GM18868 (cell line): Measurements from ENCODE around the gene CELA1.
"Not testable (repeated sequence)": the region's sequence is repeated elsewhere in the genome, so short reads cannot be mapped to it uniquely, and the experiment has no call there.

Experiments
- ATAC-seq: cut with Tn5 transposase; IDR thresholded peaks from one replicate; pipeline ENCODE4 v1.9.1; 2021; ENCODE audit warnings: mild to moderate bottlenecking, moderate library complexity; ENCODE audit not compliant: unreplicated experiment

CELA1 gene

DNA sequence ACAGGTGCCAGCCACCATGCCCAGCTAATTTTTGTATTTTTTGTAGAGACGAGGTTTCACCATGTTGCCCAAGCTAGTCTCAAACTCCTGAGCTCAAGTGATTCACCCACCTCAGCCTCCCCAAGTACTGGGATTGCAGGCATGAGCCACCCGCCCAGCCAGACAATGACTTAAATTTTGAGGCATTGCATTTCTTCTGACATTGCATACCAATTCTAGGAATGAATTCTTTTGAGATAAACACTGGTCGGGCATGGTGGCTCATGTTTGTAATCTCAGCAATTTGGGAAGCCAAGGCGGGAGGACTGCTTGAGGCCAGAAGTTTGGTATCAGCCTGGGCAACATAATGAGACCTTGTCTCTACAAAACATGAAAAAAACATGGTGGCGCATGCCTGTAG lies 2.5 kb upstream of the CELA1 start:
- no peak for ATAC-seq

DNA sequence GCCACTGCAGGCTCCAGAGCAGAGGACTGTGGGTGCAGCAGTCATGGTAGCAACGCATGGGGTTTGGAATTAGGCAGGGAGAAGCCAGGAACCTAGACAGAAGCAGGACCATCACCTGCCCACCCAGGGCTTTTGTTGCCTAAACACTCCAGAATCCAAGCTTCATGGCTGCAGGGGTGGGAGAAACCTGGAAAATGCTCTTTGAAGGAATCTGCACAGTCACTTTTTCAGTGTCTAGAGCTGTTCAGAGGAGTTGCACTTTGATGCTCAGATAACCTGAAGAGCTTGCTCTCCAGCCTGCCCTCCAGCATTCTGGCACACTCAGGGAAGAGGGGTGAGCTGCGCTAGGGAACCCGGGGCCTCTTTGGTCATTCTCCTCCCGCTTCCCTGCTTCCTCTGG lies 1.6 kb upstream of the CELA1 start:
- no peak for ATAC-seq

DNA sequence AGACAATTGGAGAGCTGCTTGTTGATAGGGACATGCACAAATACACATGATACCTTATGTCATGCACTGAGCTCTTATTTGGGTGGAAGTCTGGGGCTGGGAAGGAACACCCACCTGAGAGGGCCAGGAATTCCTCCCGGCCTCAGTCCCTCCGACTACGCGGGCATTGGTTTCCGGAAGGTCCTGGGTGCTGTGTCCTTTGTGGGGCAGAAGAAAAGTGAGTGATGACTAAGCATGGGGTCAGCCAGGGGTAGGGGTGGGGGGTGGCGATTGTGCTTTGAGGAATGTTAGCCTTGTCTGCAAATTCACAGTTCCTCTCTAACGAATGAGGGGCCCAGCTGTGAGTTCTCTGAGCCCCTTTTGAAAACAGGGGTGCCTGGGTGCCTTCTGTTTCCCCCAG lies 798 bp downstream of the CELA1 start:
- no peak for ATAC-seq

DNA sequence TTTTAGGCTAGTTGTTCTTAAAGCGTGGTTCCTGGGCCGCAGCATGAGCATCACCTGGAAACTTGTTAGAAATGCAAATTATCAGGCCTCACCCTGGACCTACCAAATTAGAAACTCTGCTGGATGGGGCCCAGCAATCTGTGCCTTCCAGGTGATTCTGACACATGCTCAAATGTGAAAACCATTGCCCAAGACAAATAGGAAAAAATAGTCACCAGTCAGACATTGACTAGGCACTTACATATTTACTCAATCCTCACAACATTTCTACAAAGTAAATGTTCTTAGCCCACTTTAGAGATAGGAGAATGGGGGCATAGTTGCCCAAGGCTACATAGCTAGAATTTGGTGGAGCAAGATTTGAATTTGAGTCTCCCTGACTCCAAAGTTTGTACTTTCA lies 3.3 kb downstream of the CELA1 start:
- no peak for ATAC-seq

DNA sequence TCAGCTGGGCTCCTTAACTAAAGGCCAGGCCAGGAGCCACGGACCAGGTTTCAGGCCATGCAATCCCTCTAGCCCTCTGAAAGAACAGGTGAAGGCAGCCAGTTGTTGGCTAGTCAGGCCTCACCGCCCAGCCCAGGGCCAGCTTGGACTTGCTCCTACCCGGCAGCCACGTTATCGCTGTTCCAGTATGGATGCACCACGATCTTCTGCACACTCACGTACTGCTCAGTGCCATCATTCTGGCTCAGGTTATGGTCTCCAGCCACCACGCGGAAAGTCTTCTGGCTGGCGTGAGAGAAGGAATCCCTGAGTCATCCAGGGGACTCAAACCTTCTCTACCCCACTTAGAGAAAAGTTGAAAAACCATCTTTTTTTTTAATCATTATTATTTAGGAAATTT lies 4.1 kb downstream of the CELA1 start:
- no peak for ATAC-seq

DNA sequence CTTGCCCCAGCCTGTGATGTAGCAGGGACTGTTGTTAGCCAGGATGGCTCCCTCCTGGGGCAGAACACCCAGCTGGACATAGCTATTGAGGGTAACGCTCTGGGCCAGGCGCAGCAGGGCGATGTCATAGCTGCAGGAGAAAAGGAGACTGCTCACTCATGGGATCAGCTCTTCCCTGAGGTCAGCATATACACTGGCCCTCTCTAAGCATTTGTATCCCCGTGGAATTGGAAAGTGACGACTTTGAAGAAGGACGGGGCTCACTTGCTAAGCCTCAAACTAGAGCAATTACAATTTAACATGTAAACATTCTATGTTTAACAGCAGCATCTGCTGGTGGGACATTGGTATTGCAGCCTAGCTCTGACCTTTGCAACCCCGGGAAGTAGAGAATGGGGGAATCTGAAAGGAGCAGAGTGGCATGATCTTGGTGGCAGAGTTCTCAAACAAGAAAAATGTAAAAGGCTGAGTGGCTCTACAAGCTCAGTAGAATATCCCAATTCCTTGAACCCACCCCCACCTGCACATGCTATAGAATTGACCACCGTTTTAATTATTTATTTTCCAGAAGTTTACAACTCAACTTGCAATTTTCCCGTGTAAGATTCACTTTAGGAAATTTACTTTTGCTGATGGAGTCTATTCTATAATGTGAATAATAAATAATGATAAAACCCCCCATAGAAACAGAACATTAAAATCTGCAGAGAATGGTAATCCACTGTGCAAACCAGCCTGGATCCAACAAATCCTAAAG lies 5.0 kb downstream of the CELA1 start:
- ATAC-seq: no peak

DNA sequence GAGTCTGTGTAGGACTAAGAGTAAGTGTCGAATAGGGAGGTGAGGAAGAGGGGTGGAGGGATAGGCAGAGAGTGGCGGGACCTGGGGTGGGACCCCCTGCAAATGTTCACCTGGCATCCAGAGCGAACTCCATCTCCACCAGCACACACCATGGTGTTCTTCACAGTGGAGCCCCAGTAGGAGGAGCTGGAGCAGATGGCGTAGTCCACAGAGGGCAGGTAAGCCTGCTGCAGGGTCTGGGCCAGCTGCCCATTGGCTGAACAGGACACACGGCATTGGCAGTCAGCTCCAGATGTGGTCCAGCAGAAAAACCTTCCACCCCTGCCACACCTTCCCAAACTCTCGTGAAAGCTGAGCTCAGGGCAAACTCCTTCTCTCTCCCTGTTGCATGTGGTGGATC lies 6.7 kb downstream of the CELA1 start:
- ATAC-seq: no peak

DNA sequence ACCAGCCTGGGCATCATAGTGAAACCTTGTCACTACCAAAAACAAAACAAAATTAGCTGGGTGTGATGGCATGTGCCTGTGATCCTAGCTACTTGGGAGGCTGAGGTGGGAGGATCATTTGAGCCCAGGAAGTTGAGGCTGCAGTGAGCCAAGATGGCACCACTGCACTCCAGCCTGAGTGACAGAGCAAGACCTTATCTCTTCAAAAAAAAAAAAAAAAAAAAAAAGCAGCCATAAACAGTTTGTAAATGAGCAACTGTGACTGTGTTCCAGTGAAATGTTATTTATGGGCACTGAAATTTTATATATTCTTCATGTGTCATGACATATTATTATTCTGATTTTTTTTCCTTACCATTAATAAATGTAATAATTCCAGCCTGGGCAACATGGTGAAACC lies 9.1 kb downstream of the CELA1 start:
- not testable (repeated sequence) for ATAC-seq

DNA sequence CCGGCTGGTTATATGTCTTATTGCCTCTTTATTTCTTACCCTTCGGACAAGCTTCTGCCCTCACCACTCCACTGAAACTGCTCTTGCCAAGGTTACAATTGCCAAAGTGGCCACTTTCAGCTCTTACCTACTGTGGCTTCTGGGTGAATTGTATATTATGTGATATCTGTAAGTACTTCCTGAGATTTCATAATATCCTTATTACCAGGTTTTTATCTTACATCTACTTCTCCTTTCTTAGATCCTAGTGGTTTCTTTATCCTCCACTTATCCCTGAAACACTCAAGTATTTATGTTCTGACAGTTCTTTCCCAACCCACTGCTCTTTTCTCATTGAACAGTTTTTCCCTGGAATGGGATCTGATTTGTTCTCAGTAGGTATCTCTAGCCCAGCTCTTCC lies 10.5 kb downstream of the CELA1 start:
- ATAC-seq: no peak

DNA sequence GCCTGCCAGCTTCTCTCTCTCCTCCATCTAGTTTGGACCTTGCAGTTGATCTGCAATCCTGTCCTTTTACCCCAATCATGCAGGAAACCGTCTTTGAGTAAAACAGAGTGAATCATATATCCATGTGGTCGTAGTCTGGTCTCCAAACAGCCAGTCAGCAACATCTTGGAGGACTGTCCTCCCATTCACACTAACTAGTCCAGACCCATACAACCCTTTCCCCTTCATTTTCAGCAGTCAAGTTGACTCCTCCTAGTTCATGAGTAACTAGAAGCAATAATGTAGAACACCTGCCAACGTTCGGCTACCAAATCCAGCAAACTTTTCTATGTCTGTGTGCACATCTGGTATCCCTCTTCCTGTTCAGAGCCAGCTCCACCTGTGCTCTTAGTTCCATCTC lies 11.7 kb downstream of the CELA1 start:
- no peak for ATAC-seq

DNA sequence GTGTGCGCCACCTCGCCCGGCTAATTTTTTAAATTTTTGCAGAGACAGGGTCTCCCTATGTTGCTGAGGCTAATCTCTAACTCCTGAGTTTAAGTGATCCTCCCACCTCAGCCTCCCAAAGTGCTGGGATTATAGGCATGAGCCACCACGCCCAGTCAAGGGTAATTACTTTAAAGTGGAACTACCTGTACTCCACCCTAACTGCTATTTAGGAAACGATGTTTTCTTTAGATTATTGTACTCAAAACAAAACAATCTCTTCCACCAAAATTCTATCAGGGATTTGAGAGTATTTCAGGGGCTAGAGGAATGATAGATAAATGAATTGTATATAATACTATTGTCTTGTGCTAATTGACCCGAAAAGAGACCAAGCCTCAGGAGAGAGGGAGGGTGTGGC lies 12.9 kb downstream of the CELA1 start:
- ATAC-seq: no peak

DNA sequence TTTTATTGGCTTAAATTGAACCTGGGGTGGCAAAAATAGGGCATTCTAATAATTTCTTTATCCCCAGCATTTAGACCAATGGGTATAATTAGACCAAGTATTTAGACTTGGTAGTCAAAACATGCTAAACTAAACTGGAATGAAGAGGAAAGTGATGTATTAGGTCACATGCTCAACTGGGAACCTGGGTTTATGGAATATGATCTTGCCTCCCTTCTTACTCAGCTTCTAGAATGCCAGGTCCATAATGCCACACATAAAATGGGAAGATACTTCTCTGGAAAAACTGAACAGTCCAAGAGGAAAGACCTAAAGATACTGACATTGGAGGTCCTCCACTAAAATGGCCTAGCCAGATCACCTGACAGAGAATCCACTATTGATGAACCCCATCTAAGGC lies 16.3 kb downstream of the CELA1 start:
- no peak for ATAC-seq

DNA sequence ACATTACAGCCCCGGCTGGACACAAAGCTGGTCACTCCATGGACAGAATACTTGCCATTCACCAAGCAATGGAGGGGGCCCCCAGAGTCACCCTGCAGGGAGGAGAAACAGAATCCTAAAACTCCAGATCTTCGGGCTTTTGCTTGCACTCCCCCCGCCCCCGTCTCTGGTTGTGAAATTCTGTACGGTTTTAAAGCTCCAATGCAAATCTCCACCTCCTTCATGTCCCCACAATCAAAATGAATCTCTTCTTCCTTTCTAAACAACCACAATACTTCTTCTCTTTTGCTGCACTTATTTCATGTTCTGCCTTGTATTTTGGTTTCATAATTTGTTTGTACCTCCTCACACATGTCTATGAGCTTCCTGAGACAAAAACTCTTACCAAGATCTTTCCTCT lies 16.7 kb downstream of the CELA1 start:
- ATAC-seq: no peak

DNA sequence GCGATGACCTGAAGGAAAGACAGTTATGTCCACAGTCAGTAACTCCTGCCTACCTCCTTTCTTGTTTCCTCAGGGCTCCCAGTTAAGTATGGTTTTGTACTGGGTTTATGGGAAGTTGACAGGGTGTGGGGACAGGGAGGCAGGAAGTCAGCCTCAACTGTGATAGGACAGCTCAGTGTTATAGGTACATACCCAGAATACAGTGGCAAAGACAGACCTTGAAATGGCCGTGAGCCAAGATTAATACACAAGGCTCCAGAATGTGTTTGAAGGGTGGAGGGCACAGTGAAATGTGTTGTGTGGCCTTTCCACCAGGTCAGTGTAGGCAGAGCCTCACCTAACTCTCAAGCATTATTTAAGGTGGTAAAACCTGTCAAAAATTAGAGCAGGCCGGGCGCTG lies 17.9 kb downstream of the CELA1 start:
- ATAC-seq: no peak

DNA sequence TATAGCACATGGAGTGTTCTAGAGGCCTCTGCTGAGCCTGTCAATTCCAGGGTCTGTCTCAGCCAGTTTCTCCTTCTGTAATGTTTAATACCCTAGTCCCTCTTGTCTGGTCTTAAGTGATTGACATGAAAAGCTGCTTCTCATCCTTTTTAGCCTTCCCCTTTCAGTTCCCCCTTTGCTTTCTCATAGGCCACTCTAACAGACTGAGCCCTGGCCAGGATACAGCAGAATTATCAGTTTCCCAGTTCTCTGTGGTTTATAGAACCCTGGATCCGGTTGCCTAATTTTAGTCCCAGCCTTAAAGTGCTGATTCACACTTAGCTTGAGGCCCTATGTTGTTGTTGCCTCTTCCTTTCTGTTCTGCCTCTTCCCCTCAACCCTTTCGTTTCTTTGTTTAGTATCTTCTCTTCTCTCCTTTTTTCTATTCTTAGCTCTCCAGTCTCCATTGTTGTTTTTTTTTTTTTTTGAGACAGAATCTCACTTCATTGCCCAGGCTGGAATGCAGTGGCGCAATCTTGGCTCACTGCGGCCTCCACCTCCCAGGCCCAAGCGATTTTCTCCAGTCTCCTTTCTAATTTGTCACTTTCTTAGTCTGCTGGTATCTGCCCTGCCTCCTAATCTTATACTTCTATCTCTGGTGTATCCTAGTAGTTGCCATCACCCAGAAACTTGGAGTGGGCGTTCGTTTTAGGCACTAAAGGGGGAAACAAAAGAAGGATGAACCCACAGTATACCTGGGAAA lies 19.6 kb downstream of the CELA1 start:
- ATAC-seq: peak; percentile 58

DNA sequence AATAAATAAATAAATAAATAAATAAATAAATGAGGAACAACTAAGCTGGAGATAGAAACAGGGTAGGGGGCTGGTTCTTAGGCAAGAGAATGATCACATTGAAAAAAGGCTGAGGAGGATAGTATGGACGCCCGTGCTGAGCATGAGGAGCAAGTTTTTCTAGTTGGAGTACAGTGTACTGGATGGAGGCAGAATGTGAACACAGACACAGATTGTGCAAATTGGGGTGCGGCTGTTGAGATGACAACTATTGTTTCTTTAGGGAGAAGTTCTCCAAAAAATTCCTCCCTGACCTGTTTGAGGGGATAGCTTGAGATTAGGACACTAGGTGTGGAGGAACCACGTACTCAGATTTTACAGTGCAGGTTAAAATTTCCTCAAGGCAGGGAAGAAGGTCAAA lies 21.5 kb downstream of the CELA1 start:
- no peak for ATAC-seq

DNA sequence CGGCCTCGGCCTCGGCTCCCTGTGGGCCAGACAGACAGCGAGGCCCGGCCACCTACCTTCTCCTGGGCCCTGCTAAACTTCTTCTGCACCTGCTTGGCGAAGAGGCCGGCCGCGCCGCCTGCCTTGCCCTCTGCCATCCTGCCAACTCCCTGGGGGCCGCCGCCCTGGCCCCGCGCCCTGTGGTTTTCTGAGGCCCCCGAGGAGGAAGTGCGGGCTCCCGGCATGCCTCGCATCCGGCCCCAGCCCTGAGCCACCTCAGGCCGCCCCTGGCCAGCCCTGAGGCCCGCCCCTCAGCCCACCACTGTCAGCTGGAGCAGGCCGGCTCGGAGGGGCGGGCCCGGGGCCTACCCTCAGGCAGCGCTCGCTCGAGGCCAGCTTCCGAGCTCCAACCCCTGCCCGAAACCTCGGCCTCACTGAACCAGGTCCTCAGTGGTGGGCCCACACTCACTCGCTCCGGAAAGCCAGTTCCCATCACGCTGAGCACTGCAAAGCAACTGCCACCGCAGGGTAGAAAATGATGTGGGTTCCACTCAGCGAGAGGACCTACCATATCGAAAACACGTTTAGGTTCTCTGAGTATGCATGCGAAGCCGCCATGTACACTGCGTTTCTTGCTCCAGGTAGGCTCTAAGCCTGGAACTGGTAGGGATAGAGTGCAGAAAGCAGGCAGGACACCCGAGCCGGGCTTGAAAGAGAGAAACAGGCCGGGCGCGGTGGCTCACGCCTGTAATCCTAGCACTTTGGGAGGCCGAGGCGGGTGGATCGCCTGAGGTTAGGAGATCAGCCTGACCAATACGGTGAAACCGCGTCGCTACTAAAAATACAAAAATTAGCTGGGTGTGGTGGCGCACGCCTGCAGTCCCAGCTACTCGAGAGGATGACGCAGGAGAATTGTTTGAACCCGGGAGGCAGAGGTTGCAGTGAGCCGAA lies 22.2 kb downstream of the CELA1 start, which contains the start of gene BIN2:
TSS of gene BIN2 (minus strand) at position 209 of the 930 bp plus-strand sequence. CDS start at position 137, 72 bp downstream.
- peak; percentile 59 for ATAC-seq

DNA sequence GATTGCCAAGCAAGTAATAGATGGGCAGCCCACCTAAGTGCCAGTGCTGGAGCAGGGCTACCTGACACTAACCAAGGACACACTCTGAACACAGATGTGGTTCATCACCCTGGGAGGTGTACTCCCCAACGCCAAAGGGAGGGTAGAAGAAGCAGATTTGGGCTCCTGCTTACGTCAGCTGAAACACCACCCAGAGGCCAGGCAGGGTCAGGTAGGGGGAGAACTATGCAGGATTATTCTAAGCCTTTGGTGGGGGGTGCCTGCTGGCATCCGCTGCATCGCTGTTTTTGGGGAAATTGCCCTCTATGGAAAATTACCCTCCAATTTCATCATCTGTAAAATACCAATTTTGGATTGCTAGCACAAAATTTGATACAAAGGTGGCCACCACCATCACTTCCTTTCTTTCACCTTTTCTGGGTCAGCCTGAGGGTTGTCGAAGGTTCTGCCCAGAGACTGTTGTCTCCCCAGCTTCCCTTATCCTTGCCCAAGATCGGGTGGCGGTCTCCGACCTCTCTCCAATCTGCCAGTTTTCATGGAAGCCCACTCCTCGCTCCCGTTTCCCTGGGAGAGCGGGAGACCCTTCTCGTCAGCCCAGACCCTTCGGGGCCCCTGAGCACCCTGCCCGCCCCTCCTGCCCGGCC lies 23.0 kb downstream of the CELA1 start:
- no peak for ATAC-seq

DNA sequence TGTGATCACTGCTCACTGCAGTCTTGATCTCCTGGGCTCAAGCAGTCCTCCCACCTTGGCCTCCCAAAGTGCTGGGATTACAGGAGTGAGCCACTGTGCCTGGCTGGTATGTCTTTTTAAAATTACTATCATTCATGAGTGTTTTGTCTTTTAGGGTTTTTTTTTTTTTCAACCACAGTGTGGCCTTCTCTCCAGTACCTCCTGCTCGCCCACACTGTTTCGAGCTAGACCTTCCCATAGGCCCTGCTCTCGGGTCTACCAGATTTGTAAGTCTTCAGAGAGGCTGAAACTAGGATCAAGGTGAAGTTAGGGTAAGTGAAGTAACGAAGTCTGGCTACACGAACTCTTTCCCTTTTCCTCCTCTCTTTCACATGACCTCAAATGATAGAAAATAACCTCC lies 24.0 kb downstream of the CELA1 start:
- ATAC-seq: no peak

DNA sequence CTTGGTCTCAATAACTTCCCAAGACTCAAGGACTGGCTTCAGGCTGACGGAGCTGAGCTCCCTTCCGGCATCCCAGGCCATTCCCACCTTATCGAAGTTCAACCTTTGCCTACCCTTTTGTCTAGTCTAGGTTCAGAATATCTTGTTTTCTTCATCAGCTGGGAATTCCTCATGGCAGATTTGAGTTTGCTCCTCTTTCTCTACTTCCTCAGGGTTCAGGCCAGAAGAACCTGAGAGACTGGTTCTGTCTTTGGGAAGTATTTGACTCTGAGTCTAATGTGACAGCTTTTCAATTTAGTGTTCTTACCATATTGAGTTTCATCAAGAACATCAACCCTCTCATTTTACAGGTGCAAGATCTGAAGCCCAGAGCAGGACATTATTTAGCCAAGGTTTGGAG lies 24.6 kb downstream of the CELA1 start:
- no peak for ATAC-seq
